Ascending aorta (tissue), 2 donors: Measurements from ENCODE around the gene VWA7. TPM values are rescaled to one million over a fixed set of nuclear protein-coding genes. Genes with fewer than 3 reads are reported as not detected.

Experiments
- DNase-seq, 2 donors: peaks; one replicate each; pipeline ENCODE4 v3.0.0-alpha.2; 2019; ENCODE audit warnings: low spot score in 2 of 2
- H3K27ac ChIP-seq, 2 donors: fragments of 200-600 bp; sonication (generic); one replicate each; pipeline ENCODE4 v1.5.1; 2016 to 2017; ENCODE audit warnings: mild to moderate bottlenecking in 1 of 2
- H3K27me3 ChIP-seq: fragments of 200-600 bp; sonication (generic); one replicate; pipeline ENCODE4 v1.5.1; 2017
- H3K36me3 ChIP-seq, 2 donors: fragments of 200-600 bp; sonication (generic); one replicate each; pipeline ENCODE4 v1.5.1; 2016
- H3K4me1 ChIP-seq, 2 donors: fragments of 200-600 bp; sonication (generic); one replicate each; pipeline ENCODE4 v1.5.1; 2016 to 2017; ENCODE audit warnings: mild to moderate bottlenecking in 1 of 2
- H3K4me3 ChIP-seq, 2 donors: fragments of 200-600 bp; sonication (generic); one replicate each; pipeline ENCODE4 v1.5.1; 2016 to 2017; ENCODE audit warnings: mild to moderate bottlenecking in 1 of 2
- H3K9me3 ChIP-seq, 2 donors: fragments of 200-600 bp; sonication (generic); one replicate each; pipeline ENCODE4 v1.5.1; 2016
- intact Hi-C: fragments of 100-400 bp; cut with DNase I; formaldehyde crosslinking; loops from one replicate; pipeline ENCODE4 v1.15.1; 2023
- total RNA-seq: library from RNA; depleted of rRNA; stranded (reverse); fragments of >200 nt; gene quantifications from one replicate; pipeline ENCODE4 v1.1.0, GENCODE V29; 2016
- TF ChIP-seq, protein P1 (sequence below), 3 experiments: fragments of 200-600 bp in 2 of 3; fragments of 450-650 bp in 1 of 3; sonication (generic) in 2 of 3; IDR thresholded peaks; one replicate each; pipeline ENCODE4 v1.5.1; 2016 to 2019; ENCODE audit warnings: antibody characterized with exemption in 3 of 3, mild to moderate bottlenecking in 1 of 3, moderate library complexity in 1 of 3

VWA7 gene
- total RNA-seq, 1 donor from 2014 or later: not detected

DNA sequence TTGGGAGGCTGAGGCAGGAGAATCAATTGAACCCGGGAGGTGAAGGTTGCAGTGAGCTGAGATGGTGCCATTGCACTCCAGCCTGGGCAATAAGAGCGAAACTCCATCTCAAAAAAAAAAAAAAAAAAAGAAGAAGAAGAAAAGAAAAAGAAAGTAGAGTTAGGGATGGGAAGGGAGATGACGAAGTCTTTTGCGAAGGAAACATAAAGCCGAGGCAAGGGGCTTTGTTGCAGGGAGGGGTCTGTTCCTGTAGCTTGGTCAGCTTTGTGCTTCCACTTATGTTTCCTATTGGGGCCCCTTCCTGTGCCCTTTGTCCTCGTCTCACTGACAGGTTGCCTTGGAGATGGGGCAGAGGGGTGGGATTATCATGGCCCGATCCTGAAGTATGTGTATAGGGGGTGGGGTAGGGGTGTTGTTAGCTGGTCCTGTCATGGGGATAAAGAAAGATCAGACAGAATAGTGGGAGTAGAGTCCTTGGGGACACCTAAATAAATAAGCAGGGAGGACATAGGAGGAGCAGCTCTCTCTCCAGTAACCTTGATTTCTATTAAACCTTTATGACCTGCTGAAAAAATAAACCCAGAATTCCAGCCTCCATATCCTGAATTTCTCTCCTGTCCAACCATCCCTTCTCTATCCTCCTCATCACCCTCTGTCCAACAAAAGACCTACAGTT, 39.7 kb downstream of the VWA7 start:
- Histone ChIP-seq H3K27ac (peak overlapping the region; percentile 91 to 94), H3K4me3 (peak overlapping the region in 1 of 2 donors; percentile 67), H3K27me3 (no peaks in the 10 kb centered on the region), H3K4me1 (peaks cover 20 to 35% of the 10 kb centered on the region in 2 donors), H3K9me3 (no peaks in the 10 kb centered on the region), H3K36me3 (peaks cover 17 to 18% of the 10 kb centered on the region in 2 donors)
- no peak for DNase-seq
- TF ChIP-seq, protein P1, sequence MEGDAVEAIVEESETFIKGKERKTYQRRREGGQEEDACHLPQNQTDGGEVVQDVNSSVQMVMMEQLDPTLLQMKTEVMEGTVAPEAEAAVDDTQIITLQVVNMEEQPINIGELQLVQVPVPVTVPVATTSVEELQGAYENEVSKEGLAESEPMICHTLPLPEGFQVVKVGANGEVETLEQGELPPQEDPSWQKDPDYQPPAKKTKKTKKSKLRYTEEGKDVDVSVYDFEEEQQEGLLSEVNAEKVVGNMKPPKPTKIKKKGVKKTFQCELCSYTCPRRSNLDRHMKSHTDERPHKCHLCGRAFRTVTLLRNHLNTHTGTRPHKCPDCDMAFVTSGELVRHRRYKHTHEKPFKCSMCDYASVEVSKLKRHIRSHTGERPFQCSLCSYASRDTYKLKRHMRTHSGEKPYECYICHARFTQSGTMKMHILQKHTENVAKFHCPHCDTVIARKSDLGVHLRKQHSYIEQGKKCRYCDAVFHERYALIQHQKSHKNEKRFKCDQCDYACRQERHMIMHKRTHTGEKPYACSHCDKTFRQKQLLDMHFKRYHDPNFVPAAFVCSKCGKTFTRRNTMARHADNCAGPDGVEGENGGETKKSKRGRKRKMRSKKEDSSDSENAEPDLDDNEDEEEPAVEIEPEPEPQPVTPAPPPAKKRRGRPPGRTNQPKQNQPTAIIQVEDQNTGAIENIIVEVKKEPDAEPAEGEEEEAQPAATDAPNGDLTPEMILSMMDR (IDR thresholded peaks at IDR 0.05): no peak
- intact Hi-C loops: loop anchor here (2.0 to 10.0 kb wide), 2 partner anchors 35 to 417 kb away; partner anchors contain the start of genes ABHD16A, PPT2 and PRRT1

DNA sequence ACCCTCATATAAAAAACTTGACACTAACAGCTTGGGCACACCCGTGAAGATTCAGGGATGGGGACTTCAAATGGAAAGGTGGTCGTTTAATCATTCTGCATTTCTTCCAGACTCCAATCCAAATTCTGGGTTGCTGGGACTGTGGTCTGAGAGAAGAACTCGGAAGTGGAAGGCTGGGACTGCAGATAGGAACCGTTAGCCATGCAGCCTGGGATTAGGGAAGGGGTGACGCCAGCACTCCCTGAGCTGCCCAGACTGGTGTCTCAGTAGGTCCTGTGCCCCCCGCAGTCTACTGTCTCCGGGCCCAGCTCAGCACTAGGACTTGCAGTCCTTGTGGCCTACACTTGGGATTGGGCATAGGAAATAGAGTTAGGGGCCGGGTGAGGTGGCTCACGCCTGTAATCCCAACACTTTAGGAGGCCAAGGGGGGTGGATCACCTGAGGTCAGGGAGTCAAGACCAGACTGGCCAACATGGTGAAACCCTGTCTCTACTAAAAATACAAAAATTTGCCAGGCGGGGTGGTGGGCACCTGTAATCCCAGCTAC, 40.3 kb downstream of the VWA7 start:
- peaks cover 23 to 24% of the 10 kb centered on the region in 2 donors for H3K36me3 ChIP-seq
- H3K9me3 ChIP-seq: no peaks in the 10 kb centered on the region
- peaks cover 20 to 35% of the 10 kb centered on the region in 2 donors for H3K4me1 ChIP-seq
- no peak for DNase-seq
- peak overlapping the region; percentile 91 to 94 for H3K27ac ChIP-seq
- TF ChIP-seq, protein P1 (IDR thresholded peaks at IDR 0.05): no peak
- no peaks in the 10 kb centered on the region for H3K27me3 ChIP-seq
- intact Hi-C loops: loop anchor here (2.0 to 10.0 kb wide), 2 partner anchors 34 to 418 kb away; partner anchors contain the start of genes ABHD16A, PPT2 and PRRT1
- H3K4me3 ChIP-seq: peak overlapping the region; percentile 67 to 75

DNA sequence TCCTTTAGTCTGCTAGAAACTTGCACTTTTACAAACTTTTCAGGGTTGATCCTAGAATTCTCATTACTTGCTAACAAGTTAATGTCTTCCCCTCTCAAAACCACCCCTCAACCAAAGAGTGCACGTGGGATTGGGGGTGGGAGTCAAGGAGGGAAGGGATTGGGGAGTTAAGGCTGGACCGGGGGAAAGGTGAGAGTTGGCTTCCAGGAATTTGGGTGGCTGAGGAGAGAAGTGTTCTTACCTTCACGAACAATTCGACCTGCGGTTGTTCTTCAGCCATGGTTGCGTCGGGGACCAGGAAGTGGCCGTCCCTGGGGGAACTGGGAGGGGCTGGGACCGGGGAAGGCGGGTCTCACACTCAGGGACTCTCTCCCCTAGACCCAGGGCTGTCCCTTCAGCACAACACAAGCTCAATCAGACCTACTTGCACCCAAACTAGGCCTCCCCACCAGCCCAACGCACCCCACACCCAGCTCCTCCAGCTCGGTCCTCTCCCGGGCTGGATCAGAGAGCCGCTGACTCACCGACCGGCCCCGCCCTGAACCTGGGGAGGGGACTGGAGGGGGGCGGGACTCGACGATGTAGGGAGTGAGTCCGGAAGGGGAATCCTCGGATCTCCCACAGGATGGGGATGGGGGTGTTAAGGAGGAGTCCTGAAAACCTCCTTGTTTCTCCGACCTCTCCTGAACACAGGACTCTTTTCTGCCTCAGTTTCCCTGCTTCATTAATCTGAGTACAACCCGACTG, 40.9 kb downstream of the VWA7 start, which contains the start of gene CLIC1:
Gene CLIC1, minus strand, starts transcription at position 510 of the 747 bp plus-strand sequence. Its CDS starts 230 bp downstream, at position 280.
- intact Hi-C loops: loop anchor here (2.0 to 10.0 kb wide), 2 partner anchors 33 to 419 kb away; partner anchors contain the start of genes ABHD16A, PPT2 and PRRT1
- H3K4me1 ChIP-seq: peaks cover 20 to 35% of the 10 kb centered on the region in 2 donors
- TF ChIP-seq, protein P1 (IDR thresholded peaks at IDR 0.05): no peak
- H3K9me3 ChIP-seq: no peaks in the 10 kb centered on the region
- DNase-seq: peak; percentile 70 to 95
- peak within 1 kb of the TSS; percentile 91 to 94 for H3K27ac ChIP-seq
- peak within 1 kb of the TSS; percentile 67 to 75 for H3K4me3 ChIP-seq
- H3K27me3 ChIP-seq: no peaks in the 10 kb centered on the region
- H3K36me3 ChIP-seq: peaks cover 28 to 30% of the 10 kb centered on the region in 2 donors

DNA sequence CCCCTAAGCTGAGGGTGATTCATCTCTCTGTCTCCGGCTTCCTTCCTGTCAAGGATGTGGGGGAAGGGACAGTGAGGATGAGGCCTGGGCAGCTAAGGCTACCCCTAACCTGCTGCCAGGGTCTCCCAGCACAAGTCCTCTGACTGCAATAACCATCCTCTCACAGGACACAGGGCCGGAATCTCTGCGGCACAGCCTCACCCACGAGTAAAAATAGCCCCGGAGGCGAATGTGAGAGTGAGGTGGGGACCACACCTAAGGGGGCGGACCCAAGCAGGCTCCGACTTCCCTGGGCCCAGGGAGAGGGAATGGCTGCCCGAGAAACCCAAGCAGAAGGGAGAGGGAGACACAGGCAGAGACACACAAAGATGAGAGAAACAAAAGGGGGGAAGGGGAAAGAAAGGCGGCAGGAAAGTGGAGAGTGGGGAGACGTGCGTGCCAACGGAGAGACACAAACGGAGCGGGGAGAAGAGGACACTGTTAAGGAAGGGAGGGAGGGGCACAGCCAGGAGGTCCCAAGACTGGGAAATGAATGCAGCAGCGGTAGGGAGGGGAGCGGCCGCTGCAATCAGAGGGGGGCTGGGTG, 42.2 kb downstream of the VWA7 start:
- Histone ChIP-seq H3K36me3 (peaks cover 33 to 37% of the 10 kb centered on the region in 2 donors), H3K9me3 (no peaks in the 10 kb centered on the region), H3K4me3 (peak overlapping the region; percentile 67 to 75), H3K4me1 (peaks cover 18 to 33% of the 10 kb centered on the region in 2 donors), H3K27ac (peak overlapping the region; percentile 91 to 94), H3K27me3 (no peaks in the 10 kb centered on the region)
- peak; percentile 53 to 81 for DNase-seq
- TF ChIP-seq, protein P1 (IDR thresholded peaks at IDR 0.05): no peak
- intact Hi-C loops: loop anchor here (2.0 to 10.0 kb wide), 3 partner anchors 92 to 420 kb away; partner anchors contain the start of genes ATP6V1G2, HSPA1B, NFKBIL1 and PPT2
